Measurements from ENCODE around the gene DNAH10.
"Not testable (repeated sequence)": the region's sequence is repeated elsewhere in the genome, so short reads cannot be mapped to it uniquely, and the experiment has no call there.

DNAH10 gene

GRCh38 chr12:123896767-123897166 lies 134.7 kb downstream of the DNAH10 start:
- DNase-seq (ENCODE audit: low read depth): no peak
- no peak overlapping the region for H3K4me3 ChIP-seq (ENCODE audit: low read depth, low read length)

GRCh38 chr12:123897221-123897620 lies 135.1 kb downstream of the DNAH10 start:
- DNase-seq (ENCODE audit: low read depth): no peak

GRCh38 chr12:123898673-123899072 lies 136.6 kb downstream of the DNAH10 start:
- H3K4me3 ChIP-seq (ENCODE audit: low read depth, low read length): no peak overlapping the region

More at GRCh38 chr12:123897221-123897620, 135.1 kb downstream of the DNAH10 start:
- H3K4me3 ChIP-seq (ENCODE audit: low read depth, low read length): no peak overlapping the region

GRCh38 chr12:123899368-123899767 lies 137.3 kb downstream of the DNAH10 start:
- no peak overlapping the region for H3K4me3 ChIP-seq (ENCODE audit: low read depth, low read length)
- no peak for DNase-seq (ENCODE audit: low read depth)

More at GRCh38 chr12:123898673-123899072, 136.6 kb downstream of the DNAH10 start:
- DNase-seq (ENCODE audit: low read depth): no peak

GRCh38 chr12:123900871-123901376 lies 138.8 kb downstream of the DNAH10 start:
- H3K4me3 ChIP-seq (ENCODE audit: low read depth, low read length): peak overlapping the region; percentile 11
- DNase-seq (ENCODE audit: low read depth): no peak

GRCh38 chr12:123902821-123903220 lies 140.7 kb downstream of the DNAH10 start:
- no peak overlapping the region for H3K4me3 ChIP-seq (ENCODE audit: low read depth, low read length)
- no peak for DNase-seq (ENCODE audit: low read depth)

- H3K4me3 ChIP-seq (ENCODE audit: low read depth, low read length): no peak overlapping the region
- no peak for DNase-seq (ENCODE audit: low read depth)
Observed at GRCh38 chr12:123903301-123904065, 141.4 kb downstream of the DNAH10 start.

GRCh38 chr12:123905319-123905925 lies 143.3 kb downstream of the DNAH10 start:
- no peak for DNase-seq (ENCODE audit: low read depth)

GRCh38 chr12:123906711-123907420 lies 144.8 kb downstream of the DNAH10 start:
- no peak overlapping the region for H3K4me3 ChIP-seq (ENCODE audit: low read depth, low read length)
- DNase-seq (ENCODE audit: low read depth): no peak

More at GRCh38 chr12:123905319-123905925, 143.3 kb downstream of the DNAH10 start:
- H3K4me3 ChIP-seq (ENCODE audit: low read depth, low read length): no peak overlapping the region

GRCh38 chr12:123907726-123908476 lies 145.8 kb downstream of the DNAH10 start:
- no peak for DNase-seq (ENCODE audit: low read depth)
- no peak overlapping the region for H3K4me3 ChIP-seq (ENCODE audit: low read depth, low read length)

GRCh38 chr12:123908884-123909725 lies 147.0 kb downstream of the DNAH10 start:
- DNase-seq (ENCODE audit: low read depth): no peak
- no peak overlapping the region for H3K4me3 ChIP-seq (ENCODE audit: low read depth, low read length)

- DNase-seq (ENCODE audit: low read depth): no peak
- H3K4me3 ChIP-seq (ENCODE audit: low read depth, low read length): no peak overlapping the region
Observed at GRCh38 chr12:123910057-123910456, 148.0 kb downstream of the DNAH10 start.

GRCh38 chr12:123910761-123911193 lies 148.7 kb downstream of the DNAH10 start:
- no peak overlapping the region for H3K4me3 ChIP-seq (ENCODE audit: low read depth, low read length)
- DNase-seq (ENCODE audit: low read depth): no peak

- DNase-seq (ENCODE audit: low read depth); H3K4me3 ChIP-seq (ENCODE audit: low read depth, low read length): not testable (repeated sequence)
Observed at GRCh38 chr12:123911672-123912409, 149.7 kb downstream of the DNAH10 start.

- no peak overlapping the region for H3K4me3 ChIP-seq (ENCODE audit: low read depth, low read length)
- no peak for DNase-seq (ENCODE audit: low read depth)
Observed at GRCh38 chr12:123912415-123913380, 150.6 kb downstream of the DNAH10 start.

GRCh38 chr12:123914726-123915333 lies 152.7 kb downstream of the DNAH10 start:
- H3K4me3 ChIP-seq (ENCODE audit: low read depth, low read length): no peak overlapping the region
- DNase-seq (ENCODE audit: low read depth): no peak
